T-helper 9 cell (primary cell): ENCODE results near the gene AUNIP.
"Not testable (repeated sequence)": the region's sequence is repeated elsewhere in the genome, so short reads cannot be mapped to it uniquely, and the experiment has no call there.

Source experiments
- DNase-seq: peaks from one replicate; pipeline ENCODE4 v3.0.0-alpha.2; 2020

The AUNIP gene

GRCh38 chr1:25863486-25864262 is 4.4 kb upstream of the AUNIP start:
- no peak for DNase-seq

- DNase-seq = no peak
These were observed 3.7 kb upstream of the AUNIP start for GRCh38 chr1:25862785-25863485.

DNA sequence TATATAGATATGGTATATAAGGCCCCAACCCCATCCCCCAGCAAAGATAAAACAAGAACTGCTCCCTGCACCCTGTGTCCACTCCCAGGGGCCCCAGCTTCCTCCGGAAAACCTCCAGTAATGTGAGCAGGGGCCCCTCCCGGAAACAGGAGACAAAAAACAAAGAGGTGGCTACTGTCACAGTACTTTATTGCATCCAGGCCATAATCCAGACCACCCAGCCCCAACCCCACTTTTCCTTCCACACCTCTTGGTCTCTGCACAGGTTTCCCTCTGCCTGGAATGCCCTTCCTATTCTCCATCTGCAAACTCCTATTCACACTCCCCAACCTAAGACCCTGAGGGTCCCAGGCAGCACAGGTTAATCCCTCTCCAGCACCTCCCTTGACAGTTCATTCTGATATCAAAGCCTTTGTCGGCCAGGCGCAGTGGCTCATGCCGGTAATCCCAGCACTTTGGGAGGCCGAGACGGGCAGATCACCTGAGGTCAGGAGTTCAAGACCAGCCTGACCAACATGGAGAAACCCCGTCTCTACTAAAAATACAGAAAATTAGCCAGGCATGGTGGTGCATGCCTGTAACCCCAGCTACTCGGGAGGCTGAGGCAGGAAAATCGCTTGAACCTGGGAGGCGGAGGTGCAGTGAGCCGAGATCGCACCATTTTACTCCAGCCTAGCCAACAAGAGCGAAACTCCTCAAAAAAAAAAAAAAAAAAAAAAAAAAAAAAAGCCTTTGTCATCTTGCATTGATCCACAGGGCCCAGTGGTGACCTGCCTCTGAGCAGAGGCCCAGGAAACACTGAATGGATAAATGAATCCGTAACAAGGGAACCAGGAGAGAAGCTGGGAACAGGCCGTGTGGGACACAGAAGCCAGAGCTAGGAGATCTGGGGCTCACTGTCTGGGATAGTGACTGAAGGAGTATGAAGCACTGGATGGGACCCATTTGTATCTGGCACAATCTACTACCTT is 2.3 kb upstream of the AUNIP start:
- no peak for DNase-seq

DNA sequence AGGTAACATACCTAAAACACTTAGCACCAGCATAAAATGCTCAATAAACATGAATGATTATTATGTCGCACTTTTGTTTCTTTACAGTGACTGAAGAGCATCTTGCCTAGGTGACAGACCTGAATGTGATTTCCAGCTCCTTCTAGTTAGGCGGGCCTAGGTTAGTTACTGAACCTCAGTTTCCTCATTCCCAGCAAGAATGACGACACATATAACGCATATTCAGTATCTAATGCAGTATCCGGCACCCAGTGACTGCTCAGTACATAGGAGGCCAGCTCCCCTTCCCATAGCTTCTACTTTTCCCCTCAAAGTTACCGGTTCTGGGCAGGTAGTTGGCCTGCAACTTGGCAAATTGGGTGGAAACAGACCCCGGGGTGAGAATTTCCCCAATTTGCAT is 763 bp downstream of the AUNIP start:
- no peak for DNase-seq

GRCh38 chr1:25856856-25857255 is 2.4 kb downstream of the AUNIP start:
- DNase-seq = no peak

DNA sequence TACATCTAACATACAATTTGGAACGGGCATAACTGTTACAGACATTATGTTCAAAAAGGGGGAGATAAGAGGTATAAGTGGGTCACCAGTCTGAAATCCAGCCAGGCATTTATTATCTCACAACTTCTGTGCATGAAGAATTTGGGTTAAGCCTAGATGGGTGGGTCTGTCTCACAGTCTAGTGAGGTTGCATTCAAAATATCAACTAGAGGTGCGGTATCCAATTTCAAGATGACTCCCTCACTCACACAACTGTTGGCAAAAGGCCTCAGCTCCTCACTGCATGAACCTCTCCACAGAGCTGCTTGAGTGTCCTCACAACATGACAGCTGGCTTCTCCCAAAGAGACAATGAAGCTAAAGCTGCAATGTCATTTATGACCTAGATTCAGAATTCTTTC is 4.7 kb downstream of the AUNIP start:
- DNase-seq = no peak

DNA sequence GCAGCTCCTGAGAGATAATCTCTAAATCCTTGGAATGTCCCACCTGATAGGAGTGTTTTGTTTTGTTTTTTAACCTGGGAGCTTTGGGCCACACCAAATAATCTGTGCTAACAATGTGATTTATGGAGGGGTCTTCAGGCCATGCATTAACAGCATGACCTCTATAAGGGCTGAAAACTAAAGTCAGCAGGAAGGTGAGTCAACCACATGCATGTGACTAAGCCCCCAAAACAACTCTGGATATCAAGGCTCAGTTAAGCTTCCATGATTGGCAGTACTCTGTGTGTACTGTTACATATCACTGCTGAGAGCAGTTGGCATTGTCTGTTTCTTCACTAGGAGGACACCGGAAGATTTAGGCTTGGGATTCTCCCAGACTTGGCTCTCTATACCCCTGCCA is 10.7 kb downstream of the AUNIP start:
- no peak for DNase-seq

- no peak for DNase-seq
These were observed 11.3 kb downstream of the AUNIP start for GRCh38 chr1:25847929-25848328.

- DNase-seq = no peak
These were observed 13.6 kb downstream of the AUNIP start for GRCh38 chr1:25845664-25846063.

DNA sequence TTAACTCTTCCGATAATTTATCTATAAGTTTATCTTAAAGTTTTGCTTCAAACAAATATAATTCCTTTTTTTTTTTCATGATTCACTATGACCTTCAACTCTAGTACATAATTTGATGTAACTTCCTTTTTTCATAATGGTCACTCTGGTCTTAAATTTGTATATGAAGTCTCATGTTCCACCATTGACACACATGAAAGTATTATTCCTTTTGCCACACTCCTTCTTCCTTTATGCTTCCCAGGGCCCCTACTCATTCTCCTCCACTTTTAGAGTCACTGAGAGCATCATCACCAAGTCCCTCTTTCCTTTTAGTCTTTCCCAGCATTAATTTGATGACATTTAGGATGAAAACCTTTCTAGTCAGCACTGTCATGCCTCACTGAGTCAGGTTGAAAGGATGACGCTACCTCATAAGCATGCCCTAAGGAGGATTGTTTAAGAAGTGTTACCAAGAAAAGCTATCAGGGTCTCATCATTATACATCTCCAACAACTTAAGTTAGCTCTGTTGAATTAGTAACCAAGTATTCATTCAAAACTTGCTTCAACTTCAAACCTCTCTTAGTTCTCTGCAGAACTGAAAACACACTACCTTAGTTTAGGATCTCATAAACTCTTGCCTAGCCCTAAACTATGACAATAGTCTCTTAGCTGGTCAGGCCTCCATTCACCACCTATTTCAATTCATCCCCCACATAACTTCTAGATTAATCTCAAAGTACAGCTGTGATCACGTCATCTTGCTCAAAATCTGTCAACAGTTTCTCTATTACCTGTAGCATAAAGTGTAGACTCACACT is 14.5 kb downstream of the AUNIP start:
- DNase-seq = no peak

GRCh38 chr1:25843483-25843882 is 15.8 kb downstream of the AUNIP start:
- DNase-seq = no peak

- DNase-seq = not testable (repeated sequence)
These were observed 19.4 kb downstream of the AUNIP start for GRCh38 chr1:25839808-25840207.

DNA sequence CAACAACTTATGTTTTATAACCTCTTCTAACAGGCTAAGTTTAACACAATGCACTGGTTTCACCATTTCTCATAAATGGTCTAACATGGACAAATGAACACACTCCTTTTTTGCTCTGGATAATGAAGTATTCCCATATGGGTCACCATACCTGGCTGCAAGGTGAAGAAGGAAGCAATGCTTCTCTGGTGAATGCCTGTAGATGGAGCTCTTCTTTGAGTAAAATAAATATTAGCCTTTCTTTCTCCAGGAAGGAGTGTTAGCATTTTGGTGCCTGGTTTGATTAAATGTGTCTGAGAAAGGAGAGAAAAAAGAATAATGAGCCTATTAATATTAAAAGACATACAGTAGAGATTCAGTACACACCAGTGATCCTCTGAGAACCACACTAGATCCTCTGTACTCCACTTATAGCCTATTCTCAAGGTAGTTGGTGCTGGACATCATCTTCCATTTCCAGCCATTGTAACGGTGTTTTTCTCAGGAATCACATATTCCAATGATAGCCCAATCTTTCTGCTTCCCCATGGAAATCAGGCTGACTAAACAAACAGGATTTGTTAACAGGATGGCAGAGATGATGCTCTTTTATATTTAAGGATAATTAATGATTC is 21.9 kb downstream of the AUNIP start:
- DNase-seq = no peak

DNA sequence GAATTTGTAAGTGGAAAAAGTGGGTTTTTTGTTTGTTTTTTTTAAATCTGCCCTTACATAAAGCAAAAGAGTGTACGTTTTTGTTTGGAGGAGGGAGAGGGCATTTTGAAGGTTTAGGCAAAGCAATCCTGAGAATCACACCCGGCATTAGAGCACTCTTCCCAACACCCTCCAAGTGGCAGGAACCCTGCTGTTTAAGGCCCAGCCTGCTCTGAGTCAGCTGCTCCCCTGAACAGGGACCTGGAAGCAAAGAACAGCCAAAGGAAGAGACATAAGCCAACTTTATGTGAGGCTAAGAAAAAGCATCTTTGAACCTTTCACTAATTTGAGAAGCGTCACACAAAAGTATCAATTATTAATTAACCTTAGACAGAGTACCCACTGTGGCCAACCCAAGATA is 22.6 kb downstream of the AUNIP start:
- no peak for DNase-seq

GRCh38 chr1:25834894-25835293 is 24.4 kb downstream of the AUNIP start:
- DNase-seq = no peak

GRCh38 chr1:25833158-25833557 is 26.1 kb downstream of the AUNIP start:
- DNase-seq = no peak

GRCh38 chr1:25832336-25833037 is 26.8 kb downstream of the AUNIP start:
- no peak for DNase-seq

DNA sequence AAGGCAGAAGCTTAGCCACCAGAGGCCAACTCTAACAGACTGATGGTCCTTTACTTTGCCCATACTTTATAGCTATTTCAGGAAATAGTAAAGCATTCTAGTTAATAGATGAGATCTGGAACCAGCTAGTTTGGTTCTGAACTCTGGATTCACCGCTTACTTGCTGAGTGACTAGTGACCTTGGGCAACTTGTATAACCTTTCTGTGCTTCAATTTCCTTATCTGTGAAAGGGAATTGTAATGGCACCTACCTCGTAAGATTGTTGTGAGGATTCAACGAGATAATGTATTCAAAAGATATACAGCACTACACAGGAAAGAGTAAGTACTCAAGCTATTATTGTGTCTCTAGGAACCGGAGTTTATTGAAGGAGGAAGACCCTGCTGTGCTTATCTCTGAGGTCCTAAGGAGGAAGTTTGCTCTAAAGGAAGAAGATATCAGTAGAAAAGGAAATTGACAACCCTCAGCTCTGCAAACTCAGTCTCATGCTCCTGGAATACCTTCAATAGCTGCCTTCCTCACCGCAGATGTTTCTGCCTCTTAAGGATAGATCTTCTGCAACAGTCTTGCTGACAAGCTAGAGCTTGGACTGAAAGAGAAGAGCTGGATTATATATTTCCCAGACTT is 27.6 kb downstream of the AUNIP start:
- DNase-seq = no peak

GRCh38 chr1:25829046-25829445 is 30.2 kb downstream of the AUNIP start:
- no peak for DNase-seq

DNA sequence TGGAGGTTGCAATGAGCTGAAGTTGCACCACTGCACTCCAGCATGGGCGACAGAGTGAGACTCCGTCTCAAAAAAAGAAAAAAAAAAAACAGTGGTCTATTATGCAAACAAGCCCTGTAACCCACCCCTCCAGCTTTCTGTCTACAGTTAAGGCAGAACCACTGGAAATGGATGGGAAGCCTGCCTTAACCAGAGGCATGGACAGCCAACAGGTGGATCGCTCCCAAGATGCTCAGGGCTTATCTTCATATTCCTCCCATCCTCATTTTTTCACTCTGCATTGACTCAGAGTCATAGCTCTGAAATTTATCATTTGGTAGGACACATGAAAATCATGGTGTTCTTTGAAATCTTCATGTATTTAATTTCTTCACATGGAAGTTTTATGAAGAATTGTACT is 30.8 kb downstream of the AUNIP start:
- no peak for DNase-seq

- no peak for DNase-seq
These were observed 32.7 kb downstream of the AUNIP start for GRCh38 chr1:25826571-25826970.
